Measurements from ENCODE around the gene GPER1.
"Not testable (repeated sequence)": the region's sequence is repeated elsewhere in the genome, so short reads cannot be mapped to it uniquely, and the experiment has no call there.

The GPER1 gene
- total RNA-seq: 0 reads per million in 4 donors

GRCh38 chr7:1087952-1088920 lies at the start of gene GPER1:
GPER1 (plus strand) TSS chr7:1088113; CDS start chr7:1091729, 3,616 bp downstream.
- no peak for DNase-seq

GRCh38 chr7:1040233-1040632 lies 47.7 kb upstream of the GPER1 start:
- not testable (repeated sequence) for DNase-seq

GRCh38 chr7:1040790-1041189 lies 47.1 kb upstream of the GPER1 start:
- DNase-seq: no peak

- DNase-seq: no peak
Measured at GRCh38 chr7:1041551-1042491, 46.1 kb upstream of the GPER1 start.

GRCh38 chr7:1042492-1042833 lies 45.5 kb upstream of the GPER1 start:
- DNase-seq: no peak

- no peak for DNase-seq
Measured at GRCh38 chr7:1043552-1044188, 44.2 kb upstream of the GPER1 start.

GRCh38 chr7:1044189-1045068 lies 43.5 kb upstream of the GPER1 start, which contains the start of gene GPR146:
GPR146 (plus strand) TSS chr7:1044546; CDS start chr7:1057516, 12,970 bp downstream.
- DNase-seq: peak; percentile 81 to 90 (median 85)

GRCh38 chr7:1045069-1046063 lies 42.5 kb upstream of the GPER1 start:
- DNase-seq: no peak

GRCh38 chr7:1046722-1047679 lies 40.9 kb upstream of the GPER1 start:
- peak; percentile 36 to 72 (median 61) for DNase-seq

- no peak for DNase-seq
Measured at GRCh38 chr7:1049006-1049741, 38.7 kb upstream of the GPER1 start.

- peak in 1 of 5 donors; percentile 8 for DNase-seq
Measured at GRCh38 chr7:1049801-1050200, 38.1 kb upstream of the GPER1 start.

GRCh38 chr7:1050254-1050906 lies 37.5 kb upstream of the GPER1 start:
- no peak for DNase-seq

- DNase-seq: no peak
Measured at GRCh38 chr7:1050956-1051690, 36.8 kb upstream of the GPER1 start.

- no peak for DNase-seq
Measured at GRCh38 chr7:1052031-1052818, 35.7 kb upstream of the GPER1 start.

GRCh38 chr7:1053002-1053411 lies 34.9 kb upstream of the GPER1 start:
- no peak for DNase-seq

GRCh38 chr7:1053816-1054370 lies 34.0 kb upstream of the GPER1 start:
- no peak for DNase-seq
